Fibroblast of the aortic adventitia (primary cell): ENCODE data around the gene FER1L5. TPM values are rescaled to one million over a fixed set of nuclear protein-coding genes. Genes with fewer than 3 reads are reported as not detected.

Source experiments
- DNase-seq: peaks from one replicate; pipeline ENCODE4 v3.0.0-alpha.2; 2010; ENCODE audit warnings: low read depth
- H3K4me3 ChIP-seq: 2 replicates; pipeline ENCODE4 v1.5.1; 2011; ENCODE audit warnings: low read depth, mild to moderate bottlenecking, control low read depth, low read length, moderate library complexity
- total RNA-seq: library from RNA; depleted of rRNA; stranded (reverse); fragments of >200 nt; gene quantifications from 2 replicates; pipeline ENCODE4 v1.2.3, GENCODE V29; 2012; ENCODE audit warnings: low replicate concordance
- TF ChIP-seq, protein P1 (sequence below): IDR thresholded peaks from 2 replicates; pipeline ENCODE4 v1.5.1; 2011; ENCODE audit warnings: mild to moderate bottlenecking, low read length, control low read depth, inconsistent platforms; ENCODE audit not compliant: insufficient read depth

FER1L5 gene
- total RNA-seq, 1 donor, result 0.18 TPM

DNA sequence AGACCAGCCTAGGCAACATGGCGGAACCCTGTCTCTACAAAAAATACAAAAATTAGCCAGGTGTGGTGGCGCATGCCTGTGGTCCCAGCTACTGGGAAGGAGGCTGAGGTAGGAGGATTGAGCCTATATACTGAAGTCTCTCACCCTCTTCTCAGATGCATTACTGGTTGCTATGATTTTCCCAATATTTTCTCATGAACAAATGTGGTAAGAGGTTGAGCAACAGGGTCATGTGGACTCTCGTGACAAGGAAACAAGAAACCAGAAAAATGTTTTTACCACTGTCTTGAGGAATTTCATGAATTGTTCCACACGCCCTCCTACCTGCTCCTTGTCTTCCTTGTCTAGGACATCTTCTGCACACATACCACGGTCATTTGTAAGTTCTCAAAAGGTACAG is 84.9 kb downstream of the FER1L5 start:
- H3K4me3 ChIP-seq, result no peak overlapping the region
- peak; percentile 7 for DNase-seq
- TF ChIP-seq, protein P1, sequence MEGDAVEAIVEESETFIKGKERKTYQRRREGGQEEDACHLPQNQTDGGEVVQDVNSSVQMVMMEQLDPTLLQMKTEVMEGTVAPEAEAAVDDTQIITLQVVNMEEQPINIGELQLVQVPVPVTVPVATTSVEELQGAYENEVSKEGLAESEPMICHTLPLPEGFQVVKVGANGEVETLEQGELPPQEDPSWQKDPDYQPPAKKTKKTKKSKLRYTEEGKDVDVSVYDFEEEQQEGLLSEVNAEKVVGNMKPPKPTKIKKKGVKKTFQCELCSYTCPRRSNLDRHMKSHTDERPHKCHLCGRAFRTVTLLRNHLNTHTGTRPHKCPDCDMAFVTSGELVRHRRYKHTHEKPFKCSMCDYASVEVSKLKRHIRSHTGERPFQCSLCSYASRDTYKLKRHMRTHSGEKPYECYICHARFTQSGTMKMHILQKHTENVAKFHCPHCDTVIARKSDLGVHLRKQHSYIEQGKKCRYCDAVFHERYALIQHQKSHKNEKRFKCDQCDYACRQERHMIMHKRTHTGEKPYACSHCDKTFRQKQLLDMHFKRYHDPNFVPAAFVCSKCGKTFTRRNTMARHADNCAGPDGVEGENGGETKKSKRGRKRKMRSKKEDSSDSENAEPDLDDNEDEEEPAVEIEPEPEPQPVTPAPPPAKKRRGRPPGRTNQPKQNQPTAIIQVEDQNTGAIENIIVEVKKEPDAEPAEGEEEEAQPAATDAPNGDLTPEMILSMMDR, result no peak

DNA sequence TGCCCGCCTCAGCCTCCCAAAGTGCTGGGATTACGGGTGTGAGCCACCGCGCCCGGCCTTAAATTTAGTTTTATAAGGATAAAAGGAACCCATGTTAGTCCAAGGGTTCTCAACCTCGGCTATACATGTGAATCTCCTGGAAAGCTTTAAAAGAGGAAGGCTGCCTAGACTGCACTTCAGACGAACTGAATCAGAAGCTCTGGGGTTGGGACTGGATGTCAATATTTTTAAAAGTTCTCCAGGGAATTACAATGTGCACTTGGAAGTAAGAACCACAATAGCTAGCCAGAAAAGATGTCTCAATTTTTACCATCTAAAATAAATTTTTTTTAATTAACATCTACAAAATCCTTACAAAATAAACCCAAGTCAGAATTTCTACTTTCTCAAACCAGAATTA is 87.2 kb downstream of the FER1L5 start:
- no peak overlapping the region for H3K4me3 ChIP-seq
- TF ChIP-seq, protein P1, result no peak
- DNase-seq, result peak; percentile 24

DNA sequence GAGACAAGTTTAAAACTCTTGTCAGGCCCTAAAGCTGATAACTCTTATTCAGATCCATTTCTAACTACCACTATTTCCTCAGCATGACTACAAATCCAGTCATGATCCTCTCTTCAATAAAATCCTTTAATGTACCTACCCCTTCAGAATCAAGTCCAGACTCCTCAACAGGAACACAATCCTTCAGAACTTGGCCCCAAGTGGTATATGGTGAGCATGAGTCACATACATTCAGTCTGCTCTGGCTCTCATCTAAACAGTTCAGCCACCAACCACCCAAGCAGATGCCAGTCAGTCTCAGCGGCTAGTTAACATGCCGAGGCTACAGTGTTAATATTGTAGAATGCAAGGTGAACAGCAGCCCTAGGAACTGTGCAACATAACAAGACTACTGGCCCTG is 87.6 kb downstream of the FER1L5 start:
- peak; percentile 60 for DNase-seq
- H3K4me3 ChIP-seq, result no peak overlapping the region

DNA sequence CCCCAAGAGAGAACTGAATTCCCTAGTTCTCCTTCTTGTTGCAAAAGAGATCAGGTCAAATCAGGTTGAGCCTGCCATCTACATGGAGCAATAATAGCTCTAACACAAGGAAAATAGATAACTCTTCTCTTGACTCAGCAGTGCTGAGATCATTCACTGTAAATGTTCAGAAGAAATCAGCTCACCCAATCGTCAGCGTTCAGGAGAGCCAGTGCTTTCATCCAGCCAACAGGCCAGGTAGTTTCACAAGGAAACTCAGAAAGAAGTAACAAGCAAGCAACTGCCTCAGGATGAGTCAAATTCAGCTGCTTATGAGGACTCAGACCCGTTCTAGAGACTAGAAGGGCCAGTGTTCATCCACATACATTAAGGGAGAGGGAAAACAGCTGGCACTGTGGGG is 91.4 kb downstream of the FER1L5 start:
- no peak for DNase-seq
- H3K4me3 ChIP-seq, result no peak overlapping the region
- TF ChIP-seq, protein P1, result no peak

More for the DNA sequence above, 87.6 kb downstream of the FER1L5 start:
- TF ChIP-seq, protein P1, result no peak

DNA sequence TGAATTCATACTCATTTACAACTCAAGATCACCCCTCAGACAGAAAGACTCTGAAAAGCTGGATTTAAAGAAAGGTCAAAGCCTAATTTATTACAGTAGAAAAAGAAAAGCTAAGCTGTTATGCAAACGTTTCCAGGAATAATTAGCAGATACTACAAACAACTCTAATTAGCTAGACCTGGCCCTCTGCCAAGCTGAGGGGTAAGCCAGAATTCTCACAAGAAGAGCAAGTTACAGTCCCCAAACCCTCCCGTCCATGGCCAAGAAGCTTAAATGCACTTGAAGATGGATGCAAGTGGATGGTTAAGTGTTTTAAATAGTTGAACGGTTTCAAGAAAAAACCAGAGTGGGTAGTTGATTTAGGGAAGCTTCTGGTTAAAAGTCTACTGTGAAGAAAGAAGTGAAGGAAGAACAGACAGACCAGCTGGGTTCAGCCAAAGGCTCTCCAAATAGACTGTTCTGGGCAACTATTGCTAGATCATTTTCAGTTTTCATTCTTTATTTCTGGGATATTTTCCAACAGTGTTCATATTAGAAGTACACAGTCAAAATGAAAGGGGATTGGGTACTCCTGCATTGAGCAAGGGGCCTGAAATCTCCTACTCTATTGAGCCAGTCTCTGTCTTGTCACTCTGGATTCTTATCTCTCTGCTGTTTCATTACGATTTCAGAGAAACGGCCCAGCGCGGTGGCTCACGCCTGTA is 92.5 kb downstream of the FER1L5 start:
- no peak overlapping the region for H3K4me3 ChIP-seq
- DNase-seq, result peak; percentile 76
- TF ChIP-seq, protein P1, result no peak

DNA sequence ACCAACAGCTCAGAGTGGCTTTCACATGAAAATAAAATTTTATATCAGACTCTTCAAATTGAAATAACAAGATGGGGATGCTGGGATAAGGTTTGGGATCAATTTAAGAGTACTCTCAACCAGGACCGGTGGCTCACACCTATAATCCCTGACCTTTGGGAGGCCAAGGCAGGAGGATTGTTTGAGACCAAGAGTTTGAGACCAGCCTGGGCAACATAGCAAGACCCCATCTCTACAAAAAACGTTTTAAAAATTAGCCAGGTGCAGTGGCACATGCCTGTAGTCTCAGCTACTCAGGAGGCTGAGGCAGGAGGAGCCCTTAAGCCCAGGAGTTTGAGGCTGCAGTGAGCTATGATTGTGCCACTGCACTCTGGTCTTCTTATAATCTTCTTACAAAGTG is 94.7 kb downstream of the FER1L5 start:
- H3K4me3 ChIP-seq, result no peak overlapping the region
- TF ChIP-seq, protein P1, result no peak
- DNase-seq, result no peak

DNA sequence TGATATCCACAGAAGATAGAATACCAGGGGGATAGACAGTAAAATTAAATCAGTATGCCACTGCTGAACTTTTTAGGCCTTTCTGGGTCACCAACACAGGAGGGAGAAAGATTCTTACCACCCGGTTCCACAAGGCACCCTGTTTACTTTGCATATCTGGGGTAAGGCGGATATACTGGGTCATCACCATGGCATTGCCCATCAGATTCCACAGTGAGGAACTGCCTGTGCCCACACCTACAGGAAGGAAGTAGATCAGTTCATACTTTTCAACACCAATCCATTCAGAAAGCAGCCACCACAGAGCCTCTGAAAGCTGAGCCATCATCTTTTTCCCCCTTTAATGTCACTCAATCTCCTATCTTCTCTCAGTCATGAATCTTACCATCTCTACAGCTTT is 95.3 kb downstream of the FER1L5 start:
- TF ChIP-seq, protein P1, result no peak
- H3K4me3 ChIP-seq, result no peak overlapping the region
- no peak for DNase-seq
